Activated naive CD4-positive, alpha-beta T cell treated with anti-CD3 and anti-CD28 coated beads, Interleukin-2, amount 50 U/mL, for 24 hours (primary cell): ENCODE measurements around the gene NKAPL.
A peak's percentile ranks its signal among the peaks of the same experiment; 100 is the strongest.

Experiments used
- H3K27ac Mint-ChIP-seq: one replicate; pipeline ENCODE4 v1.8.0; 2021; ENCODE audit warnings: mild to moderate bottlenecking, mixed read lengths
- H3K27me3 Mint-ChIP-seq: one replicate; pipeline ENCODE4 v1.8.0; 2021; ENCODE audit warnings: mixed read lengths
- H3K36me3 Mint-ChIP-seq: one replicate; pipeline ENCODE4 v1.8.0; 2021; ENCODE audit warnings: mixed read lengths
- H3K4me1 Mint-ChIP-seq: one replicate; pipeline ENCODE4 v1.8.0; 2021; ENCODE audit warnings: mixed read lengths
- H3K4me3 Mint-ChIP-seq: one replicate; pipeline ENCODE4 v1.8.0; 2021; ENCODE audit warnings: mild to moderate bottlenecking, mixed read lengths
- H3K9me3 Mint-ChIP-seq: one replicate; pipeline ENCODE4 v1.8.0; 2021; ENCODE audit warnings: mixed read lengths

NKAPL gene

GRCh38 chr6:28258877-28259777, at the start of gene NKAPL:
NKAPL (plus strand) TSS chr6:28259297; CDS start chr6:28259372, 75 bp downstream.
- Mint-ChIP-seq H3K9me3 (no peaks in the 10 kb centered on the region), H3K4me1 (peaks cover 12% of the 10 kb centered on the region), H3K36me3 (peaks cover 8% of the 10 kb centered on the region), H3K27ac (no peak within 1 kb of the TSS), H3K4me3 (peak within 1 kb of the TSS; percentile 55), H3K27me3 (peaks cover 3% of the 10 kb centered on the region)

DNA sequence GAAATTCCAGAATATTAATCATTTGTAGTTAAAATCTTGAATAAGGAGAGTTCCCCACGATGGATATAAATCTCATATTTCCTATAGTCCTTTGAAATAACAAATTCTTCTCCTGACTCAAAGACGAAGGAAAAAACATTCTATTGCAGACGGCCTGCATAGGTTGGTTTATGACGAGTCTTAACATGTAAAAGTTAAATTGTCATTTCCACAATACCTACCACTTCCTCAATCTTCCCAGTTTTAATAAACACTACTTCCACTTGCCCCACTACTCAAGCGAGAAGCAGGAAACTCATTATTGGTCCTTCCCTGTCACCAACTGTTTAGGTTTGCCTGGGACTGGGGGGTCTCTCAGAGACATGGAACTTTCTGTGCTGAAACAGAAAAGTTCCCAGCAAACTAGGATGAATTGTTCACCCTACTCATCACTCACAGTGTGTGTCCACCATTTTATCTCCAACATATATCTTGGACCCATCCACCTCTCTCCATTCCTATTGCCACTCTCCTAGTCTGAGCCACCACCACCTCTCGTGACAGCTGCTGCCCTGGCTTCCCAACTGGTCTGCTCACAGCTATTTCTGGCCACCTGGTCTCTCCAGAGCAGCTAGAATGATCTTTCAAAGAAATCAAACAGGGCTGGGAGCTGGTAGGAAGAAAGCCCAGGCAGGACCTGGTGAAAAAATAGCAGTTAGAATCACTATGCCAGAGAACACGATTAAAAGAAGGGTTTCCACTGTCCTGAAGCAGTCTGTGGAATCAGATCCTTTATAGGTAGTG, 49.2 kb upstream of the NKAPL start:
- Mint-ChIP-seq H3K36me3 (peaks cover 4% of the 10 kb centered on the region), H3K4me1 (peaks cover 29% of the 10 kb centered on the region), H3K27me3 (peaks cover 74% of the 10 kb centered on the region), H3K9me3 (peaks cover 18% of the 10 kb centered on the region), H3K4me3 (no peak overlapping the region), H3K27ac (no peak overlapping the region)

- no peak overlapping the region for H3K27ac Mint-ChIP-seq
- H3K27me3 Mint-ChIP-seq: peaks cover 78% of the 10 kb centered on the region
- H3K4me1 Mint-ChIP-seq: peaks cover 29% of the 10 kb centered on the region
- H3K36me3 Mint-ChIP-seq: peaks cover 2% of the 10 kb centered on the region
- H3K9me3 Mint-ChIP-seq: peaks cover 15% of the 10 kb centered on the region
- peak overlapping the region; percentile 68 for H3K4me3 Mint-ChIP-seq
These were observed 47.1 kb upstream of the NKAPL start for GRCh38 chr6:28211840-28212509.

- H3K4me3 Mint-ChIP-seq: peak overlapping the region; percentile 68
- H3K27me3 Mint-ChIP-seq: peaks cover 78% of the 10 kb centered on the region
- H3K27ac Mint-ChIP-seq: peak overlapping the region; percentile 63
- H3K4me1 Mint-ChIP-seq: peaks cover 24% of the 10 kb centered on the region
- peaks cover 2% of the 10 kb centered on the region for H3K36me3 Mint-ChIP-seq
- H3K9me3 Mint-ChIP-seq: peaks cover 15% of the 10 kb centered on the region
These were observed 46.4 kb upstream of the NKAPL start for GRCh38 chr6:28212510-28213212.

- H3K36me3 Mint-ChIP-seq: peaks cover 2% of the 10 kb centered on the region
- peaks cover 78% of the 10 kb centered on the region for H3K27me3 Mint-ChIP-seq
- H3K4me3 Mint-ChIP-seq: no peak overlapping the region
- peaks cover 19% of the 10 kb centered on the region for H3K4me1 Mint-ChIP-seq
- H3K27ac Mint-ChIP-seq: peak overlapping the region; percentile 68
- H3K9me3 Mint-ChIP-seq: peaks cover 15% of the 10 kb centered on the region
These were observed 45.9 kb upstream of the NKAPL start for GRCh38 chr6:28213213-28213523.

DNA sequence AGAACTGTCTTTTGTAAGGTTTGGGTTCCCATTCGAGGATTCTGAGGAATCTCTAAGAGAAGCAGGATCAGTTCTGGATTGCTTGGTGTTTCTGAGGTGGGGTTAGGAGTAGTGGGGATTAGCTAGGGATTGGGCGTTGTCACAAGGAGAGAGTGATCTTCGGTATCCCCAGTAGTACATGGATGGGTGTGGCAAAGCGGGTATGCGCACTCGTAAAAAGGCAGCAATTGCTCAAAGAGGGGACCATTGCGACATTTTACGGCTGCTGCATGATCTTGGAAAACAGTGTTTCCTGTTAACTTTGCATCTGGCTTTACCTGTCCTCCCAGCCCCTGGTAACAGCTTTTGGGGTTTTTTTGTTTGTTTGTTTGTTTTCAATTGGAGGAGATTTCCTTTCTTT, 43.7 kb upstream of the NKAPL start:
- H3K4me1 Mint-ChIP-seq: peaks cover 15% of the 10 kb centered on the region
- H3K9me3 Mint-ChIP-seq: peaks cover 15% of the 10 kb centered on the region
- no peak overlapping the region for H3K27ac Mint-ChIP-seq
- peaks cover 2% of the 10 kb centered on the region for H3K36me3 Mint-ChIP-seq
- H3K4me3 Mint-ChIP-seq: no peak overlapping the region
- peaks cover 80% of the 10 kb centered on the region for H3K27me3 Mint-ChIP-seq

DNA sequence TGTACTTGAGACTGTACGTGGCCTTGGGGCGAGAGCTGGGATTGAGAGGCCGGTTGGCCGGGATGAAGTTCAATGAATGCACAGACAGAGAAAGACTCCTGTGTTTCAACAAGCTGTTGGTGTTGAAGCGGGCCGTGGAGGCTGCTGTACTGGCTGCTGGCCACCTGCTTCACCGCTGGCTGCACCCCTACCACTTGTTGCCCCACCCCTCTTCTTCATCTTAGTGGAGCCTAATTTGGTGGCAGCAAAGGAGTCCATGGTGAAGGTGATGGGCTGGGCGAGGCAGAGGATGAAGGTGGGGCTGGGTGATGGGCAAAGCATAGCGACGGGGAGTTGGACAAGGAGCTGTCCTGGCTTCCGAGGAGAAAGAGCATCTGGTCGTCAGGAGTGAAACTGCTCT, 41.2 kb upstream of the NKAPL start:
- H3K9me3 Mint-ChIP-seq: peaks cover 8% of the 10 kb centered on the region
- H3K27ac Mint-ChIP-seq: no peak overlapping the region
- peak overlapping the region; percentile 47 for H3K4me3 Mint-ChIP-seq
- H3K27me3 Mint-ChIP-seq: peaks cover 79% of the 10 kb centered on the region
- peaks cover 3% of the 10 kb centered on the region for H3K4me1 Mint-ChIP-seq
- H3K36me3 Mint-ChIP-seq: no peaks in the 10 kb centered on the region

DNA sequence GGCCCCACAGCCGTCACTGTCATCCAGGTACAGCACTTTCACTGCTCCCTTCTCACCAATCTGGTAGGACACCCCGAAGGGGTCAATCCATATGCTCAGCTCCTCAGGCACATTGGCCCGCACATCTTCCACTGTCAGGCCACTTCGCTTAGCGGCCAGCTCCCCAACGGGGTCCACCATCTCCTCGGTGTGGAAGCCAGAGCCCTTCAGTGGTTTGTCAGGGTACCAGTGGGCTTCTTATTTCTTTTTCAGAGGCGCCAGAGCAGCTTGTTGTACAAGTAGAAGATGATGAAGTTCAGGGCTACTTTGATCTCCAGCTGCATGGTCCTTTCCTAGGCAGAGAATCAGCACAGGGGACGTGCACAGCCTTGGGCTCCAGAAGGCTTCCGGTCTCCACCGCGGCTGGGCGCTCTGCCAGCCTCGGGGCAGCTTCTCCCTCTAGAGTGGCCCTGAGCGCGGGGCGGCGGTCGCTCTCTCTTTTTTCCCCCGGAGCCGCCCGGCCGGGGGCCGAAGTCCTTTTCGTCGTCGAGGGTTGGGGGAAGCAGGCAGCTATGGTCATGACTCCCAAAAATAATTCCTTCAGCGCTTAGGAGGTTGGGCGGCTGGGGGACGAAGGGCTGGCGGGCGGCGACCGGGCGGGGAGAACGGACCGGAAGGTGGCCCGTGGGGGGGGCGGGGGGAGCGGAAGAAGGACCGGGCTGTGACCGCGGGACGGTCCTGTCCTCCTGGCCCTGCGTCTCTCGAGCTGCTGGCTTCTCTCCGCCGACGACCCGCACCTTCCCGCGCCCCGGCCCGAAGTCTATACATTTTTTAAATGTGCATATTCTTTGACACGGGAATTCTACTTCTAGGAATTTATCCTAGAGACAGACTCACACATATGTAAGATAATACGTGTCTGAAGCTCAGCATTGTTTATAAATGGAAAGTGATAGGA, 40.5 kb upstream of the NKAPL start:
- Mint-ChIP-seq H3K4me3 (peak overlapping the region; percentile 79), H3K36me3 (no peaks in the 10 kb centered on the region), H3K27ac (no peak overlapping the region), H3K27me3 (peaks cover 79% of the 10 kb centered on the region), H3K9me3 (peaks cover under 1% of the 10 kb centered on the region), H3K4me1 (no peaks in the 10 kb centered on the region)

- peaks cover 7% of the 10 kb centered on the region for H3K4me1 Mint-ChIP-seq
- H3K4me3 Mint-ChIP-seq: no peak overlapping the region
- peaks cover 2% of the 10 kb centered on the region for H3K36me3 Mint-ChIP-seq
- H3K9me3 Mint-ChIP-seq: no peaks in the 10 kb centered on the region
- peaks cover 76% of the 10 kb centered on the region for H3K27me3 Mint-ChIP-seq
- H3K27ac Mint-ChIP-seq: no peak overlapping the region
These were observed 38.6 kb upstream of the NKAPL start for GRCh38 chr6:28220257-28221133.

- peak overlapping the region; percentile 87 for H3K4me3 Mint-ChIP-seq
- H3K9me3 Mint-ChIP-seq: no peaks in the 10 kb centered on the region
- peaks cover 50% of the 10 kb centered on the region for H3K27me3 Mint-ChIP-seq
- peak overlapping the region; percentile 80 for H3K27ac Mint-ChIP-seq
- peaks cover 7% of the 10 kb centered on the region for H3K4me1 Mint-ChIP-seq
- peaks cover 2% of the 10 kb centered on the region for H3K36me3 Mint-ChIP-seq
These were observed 34.7 kb upstream of the NKAPL start for GRCh38 chr6:28224131-28225055.

DNA sequence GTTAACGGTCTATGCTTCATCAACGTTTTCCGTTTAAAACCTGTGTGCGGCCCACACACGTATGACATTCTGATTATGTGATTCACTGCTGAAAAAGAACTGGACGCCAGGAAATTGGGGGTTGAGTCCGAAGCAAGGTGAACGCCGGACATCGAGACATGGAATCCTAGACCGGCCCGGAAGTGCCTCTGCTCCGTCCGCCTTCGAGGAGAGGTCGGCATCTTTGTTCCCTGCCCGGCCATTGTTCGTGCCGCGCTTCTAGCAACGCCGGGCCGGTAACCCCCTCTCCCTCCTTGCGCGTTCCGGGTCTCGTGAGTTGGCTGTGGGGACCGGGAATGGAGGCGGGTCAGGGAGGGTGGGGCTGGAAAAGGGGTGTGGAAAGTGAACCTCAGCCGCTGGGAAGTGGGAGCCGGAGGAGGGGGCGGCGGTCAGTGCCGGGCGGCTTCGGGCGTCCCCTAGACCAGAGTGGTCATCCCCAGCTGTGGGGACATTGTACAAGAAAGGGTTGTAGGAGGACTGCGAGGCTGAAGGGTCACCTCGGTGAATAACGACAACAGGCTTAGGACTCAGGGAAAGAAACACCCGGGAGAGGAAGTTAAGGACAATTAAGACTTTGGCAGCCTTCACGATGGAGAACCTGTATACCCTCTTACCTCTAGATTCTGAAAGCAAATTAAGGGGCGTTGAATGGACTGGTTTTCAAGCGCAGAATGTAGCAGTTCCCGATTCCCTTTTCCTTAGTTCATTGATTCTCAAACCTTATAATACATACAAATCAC, 33.9 kb upstream of the NKAPL start, which contains the start of gene ZSCAN9:
Gene ZSCAN9, plus strand, starts transcription at position 220 of the 779 bp plus-strand sequence. CDS start 1,810 bp downstream, outside the sequence.
- H3K27ac Mint-ChIP-seq: peak within 1 kb of the TSS; percentile 80
- peaks cover 43% of the 10 kb centered on the region for H3K27me3 Mint-ChIP-seq
- H3K9me3 Mint-ChIP-seq: no peaks in the 10 kb centered on the region

GRCh38 chr6:28226460-28226859, 32.6 kb upstream of the NKAPL start:
- Mint-ChIP-seq H3K4me3 (no peak overlapping the region), H3K27ac (no peak overlapping the region), H3K27me3 (peaks cover 34% of the 10 kb centered on the region), H3K4me1 (peaks cover 7% of the 10 kb centered on the region), H3K36me3 (peaks cover 2% of the 10 kb centered on the region), H3K9me3 (no peaks in the 10 kb centered on the region)

More for the DNA sequence above, 33.9 kb upstream of the NKAPL start, which contains the start of gene ZSCAN9:
- Mint-ChIP-seq H3K4me1 (peaks cover 7% of the 10 kb centered on the region), H3K4me3 (peak within 1 kb of the TSS; percentile 87), H3K36me3 (peaks cover 2% of the 10 kb centered on the region)
